HG03354 (cell line): ENCODE data around the gene IL18.
A peak's percentile ranks its signal among the peaks of the same experiment; 100 is the strongest.
"Not testable (repeated sequence)": the region's sequence is repeated elsewhere in the genome, so short reads cannot be mapped to it uniquely, and the experiment has no call there.

ENCODE experiments used
- ATAC-seq: cut with Tn5 transposase; IDR thresholded peaks from one replicate; pipeline ENCODE4 v1.9.1; 2021; ENCODE audit warnings: mild to moderate bottlenecking; ENCODE audit not compliant: unreplicated experiment, poor library complexity, severe bottlenecking

Gene IL18

DNA sequence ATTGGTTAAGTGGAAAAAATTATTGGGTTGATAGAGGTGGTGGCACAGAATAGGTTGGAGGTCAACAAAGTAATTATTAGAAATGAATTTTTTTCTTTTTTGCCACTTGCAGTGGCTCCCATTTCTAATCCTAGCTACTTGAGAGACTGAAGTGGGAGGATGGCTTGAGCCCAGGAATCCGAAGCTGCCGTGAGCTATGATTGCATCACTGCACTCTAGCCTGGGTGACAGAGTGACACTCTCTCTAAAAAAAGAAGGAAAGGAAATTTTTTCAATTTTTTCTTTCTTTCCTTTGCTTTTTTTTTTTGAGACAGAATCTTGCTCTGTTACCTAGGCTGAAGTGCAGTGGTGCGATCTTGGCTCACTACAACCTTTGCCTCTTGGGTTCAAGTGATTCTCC lies 9.3 kb upstream of the IL18 start:
- no peak for ATAC-seq

DNA sequence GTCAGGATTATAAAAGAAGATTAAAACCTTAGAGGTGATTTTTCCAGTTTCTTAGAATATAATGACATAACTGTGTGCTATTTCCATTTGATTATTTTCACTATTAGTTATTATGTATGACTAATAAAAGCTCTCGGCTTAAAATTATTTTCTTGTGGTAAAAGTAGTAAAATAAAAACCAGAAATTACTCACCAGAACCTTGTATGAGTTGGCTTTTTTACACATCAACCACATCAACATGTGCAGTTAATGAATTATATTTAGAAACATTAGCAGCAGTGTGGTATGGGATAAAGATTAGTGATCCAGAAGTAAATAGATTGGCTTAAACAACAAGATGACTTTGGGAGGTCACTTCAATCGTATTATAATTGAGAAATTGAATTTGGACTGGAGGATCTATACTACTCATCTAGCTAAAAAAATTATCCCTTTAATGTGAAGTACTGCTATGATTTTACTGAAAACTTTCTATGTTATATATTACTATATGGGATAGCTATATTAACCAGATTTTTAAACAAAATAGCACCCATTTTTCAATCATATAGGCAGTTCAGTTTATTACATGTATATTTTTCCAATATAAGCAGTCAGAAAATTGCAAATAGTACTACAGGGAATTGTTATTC lies 8.6 kb upstream of the IL18 start:
- ATAC-seq = peak; percentile 70

- ATAC-seq = no peak
These were observed 3.3 kb upstream of the IL18 start, which contains the start of gene TEX12 for GRCh38 chr11:112167145-112167544. Gene TEX12, plus strand, starts transcription at chr11:112167372. Its CDS starts 1,897 bp downstream, at chr11:112169269.

DNA sequence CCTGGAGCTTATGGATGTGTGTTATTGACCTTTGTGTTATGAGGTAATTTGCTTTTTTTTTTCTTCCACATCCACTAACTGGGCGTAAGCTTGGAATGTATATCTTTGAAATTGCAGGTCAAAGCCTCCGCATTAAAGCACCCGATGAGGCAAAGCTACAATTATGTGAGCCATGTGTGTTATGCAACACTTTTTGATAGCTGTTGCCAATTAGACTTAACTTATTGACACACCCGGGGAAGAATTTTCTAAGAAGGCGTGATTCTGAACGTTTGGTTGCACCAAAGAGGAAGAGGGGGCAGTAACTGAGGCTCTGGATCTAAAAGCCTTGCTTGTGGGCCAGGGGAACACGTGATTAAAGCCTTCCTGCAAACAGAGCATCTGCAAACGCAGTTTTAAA lies 2.7 kb upstream of the IL18 start:
- ATAC-seq = no peak

GRCh38 chr11:112165049-112165448 lies 1.2 kb upstream of the IL18 start:
- no peak for ATAC-seq

DNA sequence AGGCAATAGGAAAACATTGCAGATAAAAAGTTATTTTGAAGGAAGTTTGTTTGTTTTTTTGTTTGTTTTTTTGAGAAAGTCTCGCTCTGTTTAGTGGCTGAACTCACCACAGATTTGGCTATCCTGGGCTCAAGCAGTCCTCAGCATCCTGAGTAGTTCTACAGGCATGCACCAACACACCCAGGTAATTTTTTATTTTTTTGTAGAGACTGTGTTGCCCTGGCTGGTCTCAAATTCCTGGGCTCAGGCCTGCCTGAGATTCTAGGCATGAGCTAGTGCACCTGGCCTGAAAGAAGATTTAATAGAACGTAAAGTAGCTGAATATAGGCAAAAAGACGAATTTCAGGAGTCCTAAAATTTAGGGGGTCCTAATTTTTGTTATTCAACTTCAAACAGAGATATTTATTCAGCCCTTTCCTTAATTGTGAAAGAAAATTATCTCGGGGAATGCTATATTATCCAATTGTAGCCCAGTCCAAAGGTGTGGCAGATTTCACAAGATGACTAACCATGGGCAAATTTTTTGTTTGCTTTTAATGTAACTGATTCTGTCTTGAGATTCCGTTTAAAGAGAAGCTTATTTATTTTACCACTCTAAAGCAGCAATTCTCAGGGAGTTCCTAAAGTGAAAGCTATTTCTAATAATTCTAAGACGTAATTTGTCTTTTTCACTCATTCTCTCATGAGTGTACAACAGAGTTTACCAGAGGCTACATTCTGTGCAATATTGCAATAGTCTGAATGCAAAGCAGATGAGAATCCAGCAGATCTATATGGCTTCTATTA lies 940 bp downstream of the IL18 start:
- ATAC-seq = no peak

DNA sequence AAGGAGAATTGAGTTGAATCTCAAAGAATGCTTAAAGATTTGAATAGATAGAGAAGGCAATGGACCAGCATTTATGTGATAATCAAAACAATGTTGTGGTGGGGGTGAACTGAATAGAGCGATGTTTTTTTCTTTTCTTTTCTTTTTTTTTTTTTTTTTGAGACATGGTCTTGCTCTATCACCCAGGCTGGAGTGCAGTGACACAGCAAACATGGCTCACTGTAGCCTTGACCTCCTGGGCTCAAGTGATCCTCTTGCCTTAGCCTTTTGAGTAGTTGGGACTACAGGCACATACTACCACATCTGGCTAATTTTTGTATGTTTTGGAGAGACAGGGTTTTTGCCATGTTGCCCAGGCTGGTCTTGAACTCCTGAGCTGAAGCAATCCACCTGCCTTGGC lies 1.7 kb downstream of the IL18 start:
- not testable (repeated sequence) for ATAC-seq

DNA sequence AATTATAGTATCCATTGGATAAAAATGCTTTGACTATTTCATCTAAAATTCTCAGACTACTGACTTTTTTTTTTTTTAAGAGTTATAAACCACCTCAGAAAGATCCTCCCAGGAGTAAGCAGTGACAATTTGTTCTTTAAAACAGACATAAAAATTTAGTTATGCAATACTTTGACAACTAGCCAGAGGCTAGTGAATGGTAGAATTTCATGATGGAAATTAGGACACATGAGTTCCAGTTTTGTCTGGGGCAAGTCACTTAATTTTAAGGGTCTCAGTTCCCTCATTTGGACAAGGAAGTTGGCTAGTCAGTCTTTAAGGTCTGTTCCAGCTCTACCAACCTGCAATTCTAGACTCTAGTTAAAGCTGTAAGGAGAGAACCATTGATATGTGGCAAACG lies 2.9 kb downstream of the IL18 start:
- ATAC-seq = no peak

- no peak for ATAC-seq
These were observed 3.6 kb downstream of the IL18 start for GRCh38 chr11:112160091-112160848.

DNA sequence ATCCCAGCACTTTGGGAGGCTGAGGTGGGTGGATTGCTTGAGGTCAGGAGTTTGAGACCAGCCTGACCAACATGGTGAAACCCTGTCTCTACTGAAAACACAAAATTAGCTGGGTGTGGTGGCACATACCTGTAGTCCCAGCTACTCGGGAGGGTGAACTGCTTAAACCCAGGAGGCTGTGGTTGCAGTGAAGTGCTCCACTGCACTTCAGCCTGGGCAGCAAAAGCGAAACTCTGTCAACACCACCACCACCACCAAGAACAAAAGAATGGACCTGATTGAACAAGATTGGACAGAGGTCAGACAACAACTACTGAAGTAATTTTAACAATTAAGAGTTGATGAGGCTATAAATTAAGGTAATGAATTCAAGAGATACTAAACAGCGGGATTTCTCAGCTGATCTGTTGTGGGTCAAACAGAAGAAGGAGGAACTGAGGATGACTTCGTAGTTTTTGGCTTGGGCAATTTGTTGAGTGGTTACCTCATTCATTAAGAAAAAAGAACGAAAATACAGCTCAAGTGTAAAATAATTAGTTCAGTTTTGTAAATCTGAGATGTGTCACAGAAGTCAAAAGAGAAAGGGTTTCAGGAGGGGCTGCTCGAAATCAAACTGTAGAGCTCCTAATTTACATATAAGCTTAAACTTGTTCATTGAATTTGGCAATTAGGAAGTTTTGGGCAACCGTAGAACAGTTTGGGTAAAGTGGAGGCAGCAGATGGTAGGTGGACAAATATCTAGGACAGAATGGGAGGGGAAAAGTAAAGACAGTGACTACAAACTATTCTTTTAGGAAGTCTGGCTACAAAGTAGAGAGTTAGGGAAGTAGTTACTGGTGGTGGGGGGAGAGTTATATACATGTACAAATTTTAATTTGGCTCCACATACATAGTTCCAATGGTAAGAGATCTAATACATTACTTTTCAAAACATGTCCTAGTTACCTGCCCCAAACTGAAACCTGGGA lies 4.5 kb downstream of the IL18 start:
- no peak for ATAC-seq

DNA sequence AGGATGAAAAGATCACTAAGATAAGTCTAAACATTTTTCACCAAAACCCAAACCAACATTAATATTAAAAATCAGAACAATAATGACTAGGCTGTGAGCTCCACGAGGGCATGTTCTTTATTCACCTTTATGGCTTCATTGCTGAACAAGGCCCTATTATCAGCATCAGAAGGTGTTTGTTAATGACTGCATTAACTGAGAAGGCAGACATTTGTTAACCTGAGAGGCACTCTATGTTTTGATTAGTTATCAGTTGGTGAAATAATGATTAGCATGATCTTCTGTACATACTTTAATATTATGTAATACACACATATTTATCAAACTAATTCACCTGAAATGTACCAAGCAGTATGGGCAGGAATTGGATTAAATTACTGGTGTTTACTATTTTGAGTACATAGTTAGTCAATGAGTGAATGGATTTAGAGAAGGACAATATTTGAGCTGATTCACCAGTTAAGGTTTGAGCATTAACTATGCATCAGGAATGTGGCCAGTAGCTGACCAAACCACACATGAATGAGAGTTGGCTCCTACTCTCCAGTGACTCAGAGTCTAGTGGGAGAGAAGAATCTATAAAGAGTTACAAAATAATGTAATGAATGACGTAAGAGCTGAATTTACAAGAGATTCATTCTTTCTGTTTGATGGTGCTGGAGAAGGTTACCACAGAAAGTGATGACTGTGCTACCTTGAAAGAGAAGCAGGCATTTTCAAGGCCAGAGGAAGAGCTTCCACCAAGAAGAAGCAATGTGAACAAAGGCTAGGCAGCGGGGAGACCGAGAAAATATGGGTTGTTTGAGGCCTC lies 6.7 kb downstream of the IL18 start:
- peak; percentile 59 for ATAC-seq

- no peak for ATAC-seq
These were observed 7.5 kb downstream of the IL18 start for GRCh38 chr11:112156153-112156955.

- ATAC-seq = no peak
These were observed 13.4 kb downstream of the IL18 start for GRCh38 chr11:112150517-112150916.

GRCh38 chr11:112143597-112143996 lies 20.3 kb downstream of the IL18 start:
- ATAC-seq = no peak

- ATAC-seq = no peak
These were observed 29.4 kb downstream of the IL18 start for GRCh38 chr11:112134473-112134872.

- ATAC-seq = no peak
These were observed 31.2 kb downstream of the IL18 start for GRCh38 chr11:112132737-112133136.

DNA sequence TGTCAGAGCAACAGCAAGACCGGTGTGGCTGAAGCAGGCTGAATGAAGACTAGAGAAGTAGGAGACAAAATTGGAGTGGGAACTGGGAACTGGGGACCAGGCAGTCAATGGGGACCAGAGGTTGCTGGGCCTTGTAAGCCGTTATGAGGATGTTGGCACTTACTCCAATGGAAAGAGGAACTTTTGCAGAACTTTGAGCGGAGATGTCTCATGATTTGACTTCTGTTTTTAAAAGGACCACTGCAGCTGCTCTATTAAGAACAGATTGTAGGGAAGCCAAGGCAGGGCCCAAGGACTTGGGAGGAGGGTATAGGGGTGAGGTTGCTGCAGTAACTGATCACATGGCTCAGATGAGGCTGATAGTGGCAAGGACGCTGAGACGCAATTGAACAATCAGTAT lies 34.2 kb downstream of the IL18 start:
- ATAC-seq = no peak

DNA sequence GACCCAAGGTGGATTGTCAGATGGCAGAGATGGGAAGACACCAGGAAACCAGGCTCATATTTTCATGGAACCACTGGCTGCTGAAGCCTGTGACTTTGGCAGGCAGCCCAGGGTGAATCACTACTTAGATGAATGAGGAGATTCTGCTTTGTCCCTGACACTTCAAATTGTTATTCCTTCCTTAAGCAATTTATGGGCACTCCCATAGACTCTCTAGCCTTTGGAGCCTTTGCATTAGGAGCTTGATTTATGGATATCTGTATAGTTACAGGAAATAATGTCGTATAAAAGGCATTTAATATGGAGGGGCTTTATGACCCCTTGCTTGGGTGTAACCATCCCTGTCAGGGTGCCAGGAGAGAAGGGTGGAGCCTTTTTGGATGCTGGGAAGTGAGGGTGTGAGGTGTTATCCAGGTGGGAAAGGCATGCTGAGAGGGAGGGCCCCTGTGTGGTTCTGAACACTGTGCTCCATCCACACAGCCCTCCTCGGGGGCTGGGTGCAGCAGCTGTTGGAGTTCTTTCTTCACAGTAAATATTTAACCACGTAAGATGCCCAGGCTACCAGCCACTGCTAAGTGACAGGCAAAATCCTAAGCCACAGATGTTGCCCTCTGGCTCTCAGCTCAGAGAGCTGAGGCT lies 35.3 kb downstream of the IL18 start:
- ATAC-seq = no peak
